Bronchial epithelial cell (primary cell): ENCODE data around the gene KREMEN2. TPM values are rescaled to one million over a fixed set of nuclear protein-coding genes. Genes with fewer than 3 reads are reported as not detected.
"Not testable (repeated sequence)": the region's sequence is repeated elsewhere in the genome, so short reads cannot be mapped to it uniquely, and the experiment has no call there.

Experiments
- DNase-seq: peaks from one replicate; pipeline ENCODE4 v3.0.0-alpha.2; 2010; ENCODE audit warnings: low read depth
- FAIRE-seq: peaks from 2 replicates; lab custom pipeline; 2011; peaks lifted over from hg19 to GRCh38; lab: Jason Lieb, UNC
- H3K27me3 ChIP-seq: 2 replicates; pipeline ENCODE4 v1.5.1; 2011; ENCODE audit warnings: low read length; ENCODE audit not compliant: control insufficient read depth, insufficient read depth
- H3K36me3 ChIP-seq: 2 replicates; pipeline ENCODE4 v1.5.1; 2011; ENCODE audit warnings: low read length; ENCODE audit not compliant: control insufficient read depth, insufficient read depth
- H3K4me3 ChIP-seq: 2 replicates; pipeline ENCODE4 v1.5.1; 2011; ENCODE audit warnings: mild to moderate bottlenecking, low read depth, low read length, control low read depth
- total RNA-seq: library from RNA; depleted of rRNA; stranded (reverse); fragments of >200 nt; gene quantifications from 2 replicates; pipeline ENCODE4 v1.2.1, GENCODE V29; 2014
- TF ChIP-seq, protein P1 (sequence below): IDR thresholded peaks from 2 replicates; pipeline ENCODE4 v1.5.1; 2011; ENCODE audit warnings: mild to moderate bottlenecking, moderate library complexity, low read length, control low read depth, inconsistent platforms; ENCODE audit not compliant: insufficient read depth, severe bottlenecking

Gene KREMEN2
- total RNA-seq, 1 donor from 2014 or later = 1.1 TPM

- Histone ChIP-seq H3K36me3 (peaks cover 31% of the 10 kb centered on the region), H3K4me3 (no peak overlapping the region), H3K27me3 (no peaks in the 10 kb centered on the region)
- FAIRE-seq = no peak
- TF ChIP-seq, protein P1, sequence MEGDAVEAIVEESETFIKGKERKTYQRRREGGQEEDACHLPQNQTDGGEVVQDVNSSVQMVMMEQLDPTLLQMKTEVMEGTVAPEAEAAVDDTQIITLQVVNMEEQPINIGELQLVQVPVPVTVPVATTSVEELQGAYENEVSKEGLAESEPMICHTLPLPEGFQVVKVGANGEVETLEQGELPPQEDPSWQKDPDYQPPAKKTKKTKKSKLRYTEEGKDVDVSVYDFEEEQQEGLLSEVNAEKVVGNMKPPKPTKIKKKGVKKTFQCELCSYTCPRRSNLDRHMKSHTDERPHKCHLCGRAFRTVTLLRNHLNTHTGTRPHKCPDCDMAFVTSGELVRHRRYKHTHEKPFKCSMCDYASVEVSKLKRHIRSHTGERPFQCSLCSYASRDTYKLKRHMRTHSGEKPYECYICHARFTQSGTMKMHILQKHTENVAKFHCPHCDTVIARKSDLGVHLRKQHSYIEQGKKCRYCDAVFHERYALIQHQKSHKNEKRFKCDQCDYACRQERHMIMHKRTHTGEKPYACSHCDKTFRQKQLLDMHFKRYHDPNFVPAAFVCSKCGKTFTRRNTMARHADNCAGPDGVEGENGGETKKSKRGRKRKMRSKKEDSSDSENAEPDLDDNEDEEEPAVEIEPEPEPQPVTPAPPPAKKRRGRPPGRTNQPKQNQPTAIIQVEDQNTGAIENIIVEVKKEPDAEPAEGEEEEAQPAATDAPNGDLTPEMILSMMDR = no peak
- DNase-seq = no peak
Observed at GRCh38 chr16:2929693-2930092, 34.4 kb upstream of the KREMEN2 start.

- H3K4me3 ChIP-seq = no peak overlapping the region
- no peak for FAIRE-seq
- DNase-seq = no peak
- H3K27me3 ChIP-seq = no peaks in the 10 kb centered on the region
- TF ChIP-seq, protein P1 = no peak
- H3K36me3 ChIP-seq = peaks cover 33% of the 10 kb centered on the region
Observed at GRCh38 chr16:2930236-2930635, 33.8 kb upstream of the KREMEN2 start.

DNA sequence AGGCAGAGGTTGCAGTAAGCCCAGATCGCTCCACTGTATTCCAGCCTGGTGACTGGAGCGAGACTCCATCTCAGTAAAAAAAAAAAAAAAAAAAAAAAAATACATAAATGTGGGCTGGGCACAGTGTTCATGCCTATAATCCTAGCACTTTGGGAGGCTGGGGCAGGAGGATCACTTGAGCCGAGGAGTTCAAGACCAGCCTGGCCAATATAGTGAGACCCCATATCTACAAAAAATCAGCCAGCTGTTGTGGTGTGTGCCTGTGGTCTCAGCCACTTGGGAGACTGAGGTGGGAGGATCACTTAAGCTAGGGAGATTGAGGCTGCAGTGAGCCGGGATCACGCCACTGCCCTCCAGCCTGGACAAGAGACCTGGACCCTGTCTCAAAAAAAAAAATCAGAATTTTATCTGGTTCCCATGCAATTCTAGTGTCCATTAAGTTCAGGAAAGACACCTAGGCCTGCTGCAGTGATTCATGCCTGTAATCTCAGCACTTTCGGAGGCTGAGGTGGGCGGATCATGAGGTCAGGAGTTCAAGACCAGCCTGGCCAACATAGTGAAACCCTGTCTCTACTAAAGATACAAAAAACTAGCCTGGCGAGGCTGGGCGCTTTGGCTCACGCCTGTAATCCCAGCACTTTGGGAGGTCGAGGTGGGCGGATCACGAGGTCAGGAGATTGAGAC, 32.7 kb upstream of the KREMEN2 start:
- peaks cover 35% of the 10 kb centered on the region for H3K36me3 ChIP-seq
- DNase-seq, FAIRE-seq, H3K27me3 ChIP-seq, H3K4me3 ChIP-seq: not testable (repeated sequence)

- Histone ChIP-seq H3K27me3 (no peaks in the 10 kb centered on the region), H3K36me3 (peaks cover 48% of the 10 kb centered on the region), H3K4me3 (no peak overlapping the region)
- FAIRE-seq (no peak), DNase-seq (no peak)
- TF ChIP-seq, protein P1 = no peak
Observed at GRCh38 chr16:2933136-2933535, 30.9 kb upstream of the KREMEN2 start.

- Histone ChIP-seq H3K27me3 (no peaks in the 10 kb centered on the region), H3K36me3 (peaks cover 50% of the 10 kb centered on the region), H3K4me3 (no peak overlapping the region)
- TF ChIP-seq, protein P1 = no peak
- no peak for FAIRE-seq
- no peak for DNase-seq
Observed at GRCh38 chr16:2933701-2934100, 30.4 kb upstream of the KREMEN2 start.

DNA sequence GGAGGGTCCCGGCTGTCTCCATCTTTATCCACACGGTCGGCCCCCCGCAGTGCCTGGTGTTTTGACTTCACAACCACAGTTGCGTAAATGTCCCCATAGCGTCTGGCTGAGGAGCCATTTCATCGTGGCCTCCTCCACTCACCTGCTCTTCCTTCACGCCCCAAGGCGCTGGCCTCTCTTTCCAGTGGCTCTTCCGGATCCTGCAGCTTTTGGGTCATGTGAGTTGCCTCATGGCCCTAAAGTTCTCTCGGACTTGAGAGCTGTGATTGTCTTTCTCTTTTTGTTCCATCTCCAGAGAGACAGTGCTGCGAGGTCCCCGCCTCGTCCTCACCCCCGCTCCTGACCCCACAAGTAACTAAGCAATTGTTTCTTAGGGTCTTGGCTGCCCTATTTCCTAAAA, 29.6 kb upstream of the KREMEN2 start:
- no peak overlapping the region for H3K4me3 ChIP-seq
- TF ChIP-seq, protein P1 = no peak
- FAIRE-seq = no peak
- H3K36me3 ChIP-seq = peaks cover 48% of the 10 kb centered on the region
- no peaks in the 10 kb centered on the region for H3K27me3 ChIP-seq
- no peak for DNase-seq
